HEK293 (cell line): ENCODE measurements around the gene ANKRD40CL.

Experiments used
- ATF2 ChIP-seq: fragments of 450-650 bp; formaldehyde crosslinking; IDR thresholded peaks from 2 replicates; pipeline ENCODE4 v1.5.1; 2016; ENCODE audit warnings: missing biosample characterization, missing genetic modification characterization, low read depth
- FEZF1 ChIP-seq: fragments of 450-650 bp; formaldehyde crosslinking; IDR thresholded peaks from 2 replicates; pipeline ENCODE4 v1.5.1; 2016; ENCODE audit warnings: missing biosample characterization, missing genetic modification characterization
- IKZF3 ChIP-seq: fragments of 450-650 bp; IDR thresholded peaks from 2 replicates; pipeline ENCODE4 v1.5.0; 2018; ENCODE audit warnings: missing biosample characterization, mild to moderate bottlenecking, missing genetic modification characterization, moderate library complexity
- KLF9 ChIP-seq: fragments of 450-650 bp; formaldehyde crosslinking; IDR thresholded peaks from 2 replicates; pipeline ENCODE4 v1.5.1; 2016; ENCODE audit warnings: missing biosample characterization, missing genetic modification characterization, low read depth
- PRDM10 ChIP-seq: fragments of 450-650 bp; formaldehyde crosslinking; IDR thresholded peaks from 2 replicates; pipeline ENCODE4 v1.5.1; 2016; ENCODE audit warnings: missing biosample characterization, missing genetic modification characterization
- PRDM6 ChIP-seq: fragments of 450-650 bp; formaldehyde crosslinking; IDR thresholded peaks from 2 replicates; pipeline ENCODE4 v1.5.1; 2017; ENCODE audit warnings: missing biosample characterization, missing genetic modification characterization
- SP7 ChIP-seq: fragments of 450-650 bp; formaldehyde crosslinking; IDR thresholded peaks from 2 replicates; pipeline ENCODE4 v1.5.1; 2016; ENCODE audit warnings: missing biosample characterization, missing genetic modification characterization
- TSHZ1 ChIP-seq: fragments of 450-650 bp; formaldehyde crosslinking; IDR thresholded peaks from 2 replicates; pipeline ENCODE4 v1.5.1; 2016; ENCODE audit warnings: missing biosample characterization, missing genetic modification characterization, borderline replicate concordance
- ZBTB11 ChIP-seq: fragments of 450-650 bp; formaldehyde crosslinking; conservative IDR thresholded peaks from 2 replicates; pipeline ENCODE4 v1.5.1; 2016; ENCODE audit warnings: low read depth, missing biosample characterization, missing genetic modification characterization
- ZBTB26 ChIP-seq: fragments of 450-650 bp; formaldehyde crosslinking; optimal IDR thresholded peaks from 2 replicates; pipeline ENCODE3; 2016; ENCODE audit warnings: missing biosample characterization, mild to moderate bottlenecking, missing genetic modification characterization
- ZNF132 ChIP-seq: fragments of 450-650 bp; formaldehyde crosslinking; IDR thresholded peaks from 2 replicates; pipeline ENCODE4 v1.5.1; 2017; ENCODE audit warnings: missing biosample characterization, missing genetic modification characterization, borderline replicate concordance
- ZNF140 ChIP-seq: fragments of 450-650 bp; formaldehyde crosslinking; IDR thresholded peaks from 2 replicates; pipeline ENCODE4 v1.5.1; 2016; ENCODE audit warnings: missing biosample characterization, missing genetic modification characterization
- ZNF2 ChIP-seq: fragments of 450-650 bp; formaldehyde crosslinking; IDR thresholded peaks from 2 replicates; pipeline ENCODE4 v1.5.1; 2016; ENCODE audit warnings: missing biosample characterization, missing genetic modification characterization
- ZNF311 ChIP-seq: fragments of 450-650 bp; formaldehyde crosslinking; IDR thresholded peaks from 2 replicates; pipeline ENCODE4 v1.5.1; 2017; ENCODE audit warnings: missing biosample characterization, missing genetic modification characterization, borderline replicate concordance
- ZNF362 ChIP-seq: fragments of 450-650 bp; formaldehyde crosslinking; IDR thresholded peaks from 2 replicates; pipeline ENCODE4 v1.5.1; 2016; ENCODE audit warnings: missing biosample characterization, missing genetic modification characterization
- ZNF514 ChIP-seq: fragments of 450-650 bp; formaldehyde crosslinking; IDR thresholded peaks from 2 replicates; pipeline ENCODE4 v1.5.1; 2016; ENCODE audit warnings: missing biosample characterization, missing genetic modification characterization
- ZSCAN5A ChIP-seq: fragments of 450-650 bp; formaldehyde crosslinking; IDR thresholded peaks from 2 replicates; pipeline ENCODE4 v1.5.1; 2016; ENCODE audit warnings: missing biosample characterization, missing genetic modification characterization

Gene ANKRD40CL

GRCh38 chr17:50721194-50722010 lies 45.9 kb downstream of the ANKRD40CL start (continued):
- TF ChIP-seq ATF2 (tag by site-specific recombination) (peak; percentile 38; the same call in 1 of the 2 replicates), ZNF362 (no peak), PRDM6 (peak; percentile 99), ZNF140 (no peak), ZBTB26 (tag by site-specific recombination) (no peak), PRDM10 (peak; percentile 84), TSHZ1 (tag by site-specific recombination) (peak; percentile 44; the same call in 1 of the 2 replicates), ZNF514 (tag by site-specific recombination) (no peak), FEZF1 (tag by site-specific recombination) (peak; percentile 66), ZNF2 (tag by site-specific recombination) (peak; percentile 31; the same call in 1 of the 2 replicates), ZNF132 (tag by site-specific recombination) (no peak), ZSCAN5A (tag by site-specific recombination) (no peak), ZNF311 (tag by site-specific recombination) (no peak), IKZF3 (peak; percentile 69), ZBTB11 (tag by site-specific recombination) (0 out of 2 replicates have a peak, but pooled peaks have one; percentile 37), KLF9 (tag by site-specific recombination) (no peak), SP7 (tag by site-specific recombination) (peak; percentile 74)
